Parathyroid adenoma (tissue), 2 donors: ENCODE results near the gene LGALS1.
"Not testable (repeated sequence)": the region's sequence is repeated elsewhere in the genome, so short reads cannot be mapped to it uniquely, and the experiment has no call there.

Experiments used
- H2AFZ ChIP-seq: fragments of 300-600 bp; sonication (generic); one replicate; pipeline ENCODE4 v1.7.0; 2017; ENCODE audit warnings: antibody characterized with exemption, mild to moderate bottlenecking
- H3K27ac ChIP-seq: fragments of 300-600 bp; sonication (generic); one replicate; pipeline ENCODE4 v1.7.0; 2017
- H3K27me3 ChIP-seq: fragments of 300-600 bp; sonication (generic); one replicate; pipeline ENCODE4 v1.7.0; 2017; ENCODE audit warnings: low read length; ENCODE audit not compliant: control insufficient read depth, insufficient read depth
- H3K36me3 ChIP-seq: fragments of 300-600 bp; sonication (generic); one replicate; pipeline ENCODE4 v1.7.0; 2017; ENCODE audit warnings: low read length; ENCODE audit not compliant: control insufficient read depth, insufficient read depth
- H3K4me1 ChIP-seq: fragments of 300-600 bp; sonication (generic); one replicate; pipeline ENCODE4 v1.7.0; 2017; ENCODE audit warnings: control low read depth
- H3K4me2 ChIP-seq: fragments of 300-600 bp; sonication (generic); one replicate; pipeline ENCODE4 v1.7.0; 2017; ENCODE audit warnings: low read length
- H3K4me3 ChIP-seq: fragments of 300-600 bp; sonication (generic); one replicate; pipeline ENCODE4 v1.7.0; 2017; ENCODE audit warnings: low read depth, low read length
- H3K79me2 ChIP-seq: fragments of 300-600 bp; sonication (generic); one replicate; pipeline ENCODE4 v1.7.0; 2017; ENCODE audit warnings: control low read depth
- H3K9ac ChIP-seq: fragments of 300-600 bp; sonication (generic); one replicate; pipeline ENCODE4 v1.7.0; 2017; ENCODE audit warnings: mild to moderate bottlenecking
- H3K9me3 ChIP-seq: fragments of 300-600 bp; sonication (generic); one replicate; pipeline ENCODE4 v1.7.0; 2017; ENCODE audit warnings: low read length; ENCODE audit not compliant: control insufficient read depth
- TF ChIP-seq, protein P1 (sequence below): fragments of 300-600 bp; sonication (generic); IDR thresholded peaks from one replicate; pipeline ENCODE4 v1.7.0; 2017; ENCODE audit warnings: antibody characterized with exemption, mild to moderate bottlenecking
- donor health status: primary hyperparathyroidism.

Gene LGALS1

DNA sequence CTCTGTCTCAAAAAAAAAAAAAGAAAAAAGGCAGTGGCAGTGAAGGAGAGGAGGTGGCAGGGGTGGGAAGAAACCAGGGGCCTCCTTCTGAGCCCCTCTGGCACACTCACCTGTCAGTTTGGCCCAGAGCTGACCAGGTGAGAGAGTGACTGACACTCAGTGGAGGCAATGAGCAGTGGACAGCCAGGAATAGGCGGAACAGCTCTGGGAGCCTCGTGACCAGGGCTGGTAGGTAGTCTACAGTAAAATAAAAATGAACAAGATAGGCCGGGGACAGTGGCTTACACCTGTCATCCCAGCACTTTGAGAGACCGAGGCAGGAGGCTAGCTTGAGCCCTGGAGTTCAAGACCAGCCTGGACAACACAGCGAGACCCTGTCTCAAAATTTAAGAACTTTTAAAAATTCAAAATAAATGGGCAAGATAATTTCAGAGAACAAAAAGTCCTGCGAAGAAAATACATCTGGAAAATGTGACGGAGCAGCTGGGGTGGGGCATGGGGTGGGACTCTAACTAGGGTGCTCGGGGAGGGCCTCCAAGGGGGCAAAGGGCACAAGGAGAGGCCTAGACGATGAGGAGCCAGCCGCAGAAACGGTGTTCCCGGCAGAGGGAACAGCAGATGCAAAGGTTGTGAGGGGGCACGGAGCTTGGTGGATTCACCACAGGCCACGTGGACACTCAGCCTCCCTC lies 20.7 kb upstream of the LGALS1 start:
- TF ChIP-seq, protein P1, sequence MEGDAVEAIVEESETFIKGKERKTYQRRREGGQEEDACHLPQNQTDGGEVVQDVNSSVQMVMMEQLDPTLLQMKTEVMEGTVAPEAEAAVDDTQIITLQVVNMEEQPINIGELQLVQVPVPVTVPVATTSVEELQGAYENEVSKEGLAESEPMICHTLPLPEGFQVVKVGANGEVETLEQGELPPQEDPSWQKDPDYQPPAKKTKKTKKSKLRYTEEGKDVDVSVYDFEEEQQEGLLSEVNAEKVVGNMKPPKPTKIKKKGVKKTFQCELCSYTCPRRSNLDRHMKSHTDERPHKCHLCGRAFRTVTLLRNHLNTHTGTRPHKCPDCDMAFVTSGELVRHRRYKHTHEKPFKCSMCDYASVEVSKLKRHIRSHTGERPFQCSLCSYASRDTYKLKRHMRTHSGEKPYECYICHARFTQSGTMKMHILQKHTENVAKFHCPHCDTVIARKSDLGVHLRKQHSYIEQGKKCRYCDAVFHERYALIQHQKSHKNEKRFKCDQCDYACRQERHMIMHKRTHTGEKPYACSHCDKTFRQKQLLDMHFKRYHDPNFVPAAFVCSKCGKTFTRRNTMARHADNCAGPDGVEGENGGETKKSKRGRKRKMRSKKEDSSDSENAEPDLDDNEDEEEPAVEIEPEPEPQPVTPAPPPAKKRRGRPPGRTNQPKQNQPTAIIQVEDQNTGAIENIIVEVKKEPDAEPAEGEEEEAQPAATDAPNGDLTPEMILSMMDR: no peak
- Histone ChIP-seq H3K27ac (no peak overlapping the region), H3K27me3 (no peaks in the 10 kb centered on the region), H3K9ac (no peak overlapping the region), H3K9me3 (no peaks in the 10 kb centered on the region), H2AFZ (no peak overlapping the region), H3K4me2 (no peak overlapping the region), H3K4me1 (peaks cover 6% of the 10 kb centered on the region), H3K36me3 (no peaks in the 10 kb centered on the region), H3K4me3 (no peak overlapping the region), H3K79me2 (no peaks in the 10 kb centered on the region)

DNA sequence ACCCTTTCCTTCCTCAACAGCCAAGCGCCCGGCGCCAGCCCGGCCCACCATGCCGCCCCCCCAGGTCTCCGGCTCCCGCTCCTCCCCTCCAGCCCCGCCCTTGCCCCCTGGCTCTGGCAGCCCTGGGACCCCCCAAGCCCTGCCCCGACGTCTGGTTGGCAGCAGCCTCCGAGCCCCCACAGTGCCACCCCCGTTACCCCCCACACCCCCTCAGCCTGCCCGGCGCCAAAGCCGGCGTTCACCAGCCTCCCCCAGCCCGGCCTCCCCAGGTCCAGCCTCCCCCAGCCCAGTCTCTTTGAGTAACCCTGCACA lies 20.2 kb upstream of the LGALS1 start:
- H3K4me3 ChIP-seq: no peak overlapping the region
- H3K27ac ChIP-seq: no peak overlapping the region
- no peak overlapping the region for H3K4me2 ChIP-seq
- H3K9ac ChIP-seq: no peak overlapping the region
- H2AFZ ChIP-seq: no peak overlapping the region
- no peaks in the 10 kb centered on the region for H3K27me3 ChIP-seq
- no peaks in the 10 kb centered on the region for H3K79me2 ChIP-seq
- peaks cover 9% of the 10 kb centered on the region for H3K4me1 ChIP-seq
- H3K36me3 ChIP-seq: no peaks in the 10 kb centered on the region
- H3K9me3 ChIP-seq: no peaks in the 10 kb centered on the region
- TF ChIP-seq, protein P1: no peak

DNA sequence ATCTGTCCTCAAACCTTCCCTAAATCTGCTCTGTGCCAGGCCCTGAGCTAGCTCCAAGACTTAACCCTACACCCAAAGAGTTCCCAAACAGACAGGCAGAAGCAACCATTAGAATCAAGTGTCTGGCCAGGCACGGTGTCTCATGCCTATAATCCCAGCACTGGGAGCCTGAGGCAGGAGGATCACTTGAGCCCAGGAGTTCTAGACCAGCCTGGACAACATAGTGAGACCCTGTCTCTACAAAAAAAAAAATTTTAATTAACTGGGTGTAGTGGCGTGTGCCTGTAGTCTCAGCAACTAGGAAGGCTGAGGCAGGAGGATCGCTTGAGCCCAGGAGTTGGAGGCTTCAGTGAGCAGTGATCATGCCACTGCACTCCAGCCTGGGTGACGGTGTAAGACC lies 18.9 kb upstream of the LGALS1 start:
- H3K27ac ChIP-seq, H3K27me3 ChIP-seq, H2AFZ ChIP-seq, H3K9ac ChIP-seq, H3K4me3 ChIP-seq, H3K9me3 ChIP-seq, H3K79me2 ChIP-seq, H3K4me2 ChIP-seq, H3K4me1 ChIP-seq, H3K36me3 ChIP-seq: not testable (repeated sequence)

DNA sequence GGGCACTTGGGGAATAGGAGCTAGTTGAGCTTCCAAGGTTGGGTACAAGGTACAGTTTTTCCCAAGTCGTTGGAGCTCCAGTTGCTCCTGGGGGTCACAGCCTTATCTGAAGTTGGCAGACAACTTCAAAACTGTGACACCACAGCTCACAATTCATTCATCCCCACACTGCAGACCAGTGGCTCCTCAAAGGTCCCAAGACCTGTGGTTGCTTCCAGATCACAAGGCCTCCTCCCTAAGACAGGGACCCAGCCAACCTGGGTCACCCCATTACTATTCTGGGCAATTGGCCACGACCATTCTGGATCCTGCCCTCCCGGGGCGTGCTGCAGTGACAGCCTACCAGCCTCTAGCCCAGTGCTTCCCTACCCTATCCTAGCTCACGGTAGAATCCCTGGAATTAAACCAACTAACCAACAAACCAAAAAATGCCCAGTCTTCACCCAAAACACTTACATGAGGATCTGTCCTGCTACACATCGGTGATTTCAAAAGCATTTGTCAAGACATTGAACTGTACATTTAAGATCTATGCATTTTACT lies 17.8 kb upstream of the LGALS1 start:
- Histone ChIP-seq H2AFZ (peak overlapping the region; percentile 92), H3K9ac (no peak overlapping the region), H3K9me3 (no peaks in the 10 kb centered on the region), H3K79me2 (no peaks in the 10 kb centered on the region), H3K4me1 (peaks cover 9% of the 10 kb centered on the region), H3K4me2 (peak overlapping the region; percentile 78), H3K36me3 (no peaks in the 10 kb centered on the region), H3K27ac (peak overlapping the region; percentile 69), H3K4me3 (peak overlapping the region; percentile 76), H3K27me3 (no peaks in the 10 kb centered on the region)
- TF ChIP-seq, protein P1: no peak

DNA sequence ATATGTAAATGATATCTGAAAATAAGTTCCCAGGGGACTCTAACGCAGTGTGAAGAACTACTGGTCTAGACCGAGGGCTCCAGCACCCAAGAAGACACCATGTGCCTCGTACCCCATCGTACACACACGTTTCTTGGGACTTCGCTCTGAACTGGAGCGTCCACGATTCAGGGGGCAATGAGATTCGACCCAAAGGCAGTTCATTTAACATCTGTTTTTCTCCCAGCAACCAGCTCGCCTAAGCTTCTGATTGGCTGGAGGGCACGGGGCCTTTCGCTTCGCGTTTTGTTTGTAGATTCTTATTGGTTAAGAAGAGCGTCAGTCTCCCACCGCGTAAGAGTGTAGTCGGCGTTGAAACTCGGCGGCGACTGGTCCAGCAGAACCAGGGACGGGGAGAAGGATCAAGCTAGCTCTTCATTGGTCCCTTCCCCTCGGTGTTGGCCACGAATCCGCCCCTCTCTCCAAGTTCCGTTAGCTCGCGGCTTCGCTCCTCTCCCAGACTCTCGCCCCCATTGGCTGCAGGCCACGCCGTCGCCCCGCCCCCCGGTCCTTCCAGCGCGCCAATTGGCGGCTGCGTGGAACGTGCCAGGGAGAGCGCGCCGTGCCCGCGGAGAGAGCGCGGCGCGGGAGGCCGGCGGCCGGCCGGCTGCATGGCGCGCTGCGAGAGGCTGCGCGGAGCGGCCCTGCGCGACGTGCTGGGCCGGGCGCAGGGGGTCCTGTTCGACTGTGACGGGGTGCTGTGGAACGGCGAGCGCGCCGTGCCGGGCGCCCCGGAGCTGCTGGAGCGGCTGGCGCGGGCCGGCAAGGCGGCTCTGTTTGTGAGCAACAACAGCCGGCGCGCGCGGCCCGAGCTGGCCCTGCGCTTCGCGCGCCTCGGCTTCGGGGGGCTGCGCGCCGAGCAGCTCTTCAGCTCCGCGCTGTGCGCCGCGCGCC lies 17.0 kb upstream of the LGALS1 start, which contains the start of gene PDXP:
Gene PDXP, plus strand, starts transcription at position 591 of the 933 bp plus-strand sequence. Its CDS starts 60 bp downstream, at position 651.
- Histone ChIP-seq H3K79me2 (no peaks in the 10 kb centered on the region), H3K4me3 (peak within 1 kb of the TSS; percentile 76), H2AFZ (peak within 1 kb of the TSS; percentile 92), H3K4me1 (peaks cover 9% of the 10 kb centered on the region), H3K36me3 (no peaks in the 10 kb centered on the region), H3K9ac (no peak within 1 kb of the TSS), H3K27ac (peak within 1 kb of the TSS; percentile 69), H3K27me3 (no peaks in the 10 kb centered on the region), H3K9me3 (no peaks in the 10 kb centered on the region), H3K4me2 (peak within 1 kb of the TSS; percentile 93)
- TF ChIP-seq, protein P1: no peak
